ENCODE data around the gene EIF3J.

DNA sequence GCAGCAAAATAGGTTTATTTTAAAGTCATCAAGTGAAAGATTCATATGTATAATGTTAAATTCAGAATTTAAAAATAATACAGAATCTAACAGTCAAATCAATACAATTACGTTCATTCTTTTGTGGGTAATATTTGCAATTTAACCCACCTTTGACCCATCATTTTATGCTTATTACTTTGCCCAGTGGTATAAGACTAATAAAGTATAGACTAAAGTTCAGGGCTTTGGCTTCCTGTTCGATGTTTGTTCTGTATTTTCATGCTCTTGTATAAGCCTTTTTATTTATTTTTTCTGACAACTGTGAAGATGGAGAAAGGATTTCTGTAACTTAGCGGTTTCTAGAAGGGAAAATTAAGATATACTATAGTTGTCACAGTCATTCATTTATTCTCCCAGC is 44.3 kb upstream of the EIF3J start:
- TF ChIP-seq, protein P1, sequence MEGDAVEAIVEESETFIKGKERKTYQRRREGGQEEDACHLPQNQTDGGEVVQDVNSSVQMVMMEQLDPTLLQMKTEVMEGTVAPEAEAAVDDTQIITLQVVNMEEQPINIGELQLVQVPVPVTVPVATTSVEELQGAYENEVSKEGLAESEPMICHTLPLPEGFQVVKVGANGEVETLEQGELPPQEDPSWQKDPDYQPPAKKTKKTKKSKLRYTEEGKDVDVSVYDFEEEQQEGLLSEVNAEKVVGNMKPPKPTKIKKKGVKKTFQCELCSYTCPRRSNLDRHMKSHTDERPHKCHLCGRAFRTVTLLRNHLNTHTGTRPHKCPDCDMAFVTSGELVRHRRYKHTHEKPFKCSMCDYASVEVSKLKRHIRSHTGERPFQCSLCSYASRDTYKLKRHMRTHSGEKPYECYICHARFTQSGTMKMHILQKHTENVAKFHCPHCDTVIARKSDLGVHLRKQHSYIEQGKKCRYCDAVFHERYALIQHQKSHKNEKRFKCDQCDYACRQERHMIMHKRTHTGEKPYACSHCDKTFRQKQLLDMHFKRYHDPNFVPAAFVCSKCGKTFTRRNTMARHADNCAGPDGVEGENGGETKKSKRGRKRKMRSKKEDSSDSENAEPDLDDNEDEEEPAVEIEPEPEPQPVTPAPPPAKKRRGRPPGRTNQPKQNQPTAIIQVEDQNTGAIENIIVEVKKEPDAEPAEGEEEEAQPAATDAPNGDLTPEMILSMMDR (IDR thresholded peaks at IDR 0.05) = no peak
- no peak for TF ChIP-seq POLR2A (IDR thresholded peaks at IDR 0.05)
